GM23248 (cell line): ENCODE results near the gene TEX9.

Experiments used
- EZH2 ChIP-seq: fragments of 200-600 bp; sonication (generic); IDR thresholded peaks from 2 replicates; pipeline ENCODE4 v1.6.1; 2018; ENCODE audit warnings: antibody characterized with exemption, mild to moderate bottlenecking; ENCODE audit not compliant: insufficient read depth, poor library complexity, severe bottlenecking
- EZH2phosphoT487 ChIP-seq: fragments of 200-600 bp; sonication (generic); IDR thresholded peaks from 2 replicates; pipeline ENCODE4 v1.6.1; 2018; ENCODE audit warnings: antibody characterized with exemption, moderate library complexity, mild to moderate bottlenecking, low read depth; ENCODE audit not compliant: insufficient read depth

DNA sequence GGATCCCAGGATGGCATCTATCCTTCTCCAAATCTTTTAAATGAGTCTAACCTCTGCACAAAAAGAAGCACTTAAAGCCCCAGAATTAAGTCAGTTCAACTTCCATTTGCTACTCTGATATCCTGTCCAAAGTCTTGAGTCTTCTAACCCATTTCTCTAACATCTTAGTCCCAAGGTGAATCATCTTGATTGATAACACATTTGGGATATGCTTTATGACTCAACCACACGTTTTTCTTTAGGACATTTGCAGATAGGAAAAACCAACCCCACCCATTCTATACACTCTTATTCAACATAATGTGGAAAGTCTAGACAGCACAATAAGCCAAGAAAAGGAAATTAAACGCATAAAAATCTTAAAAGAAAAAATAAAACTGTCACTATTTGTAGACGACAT is 18.8 kb upstream of the TEX9 start:
- TF ChIP-seq EZH2 (no peak), EZH2phosphoT487 (no peak)
